NCI-H128 (cell line): ENCODE results near the gene OR13J1.

Source experiments
- DNase-seq: peaks from one replicate; lab custom pipeline; 2025; ENCODE audit not compliant: unreplicated experiment; lab: John Stamatoyannopoulos, UW

OR13J1 gene

DNA sequence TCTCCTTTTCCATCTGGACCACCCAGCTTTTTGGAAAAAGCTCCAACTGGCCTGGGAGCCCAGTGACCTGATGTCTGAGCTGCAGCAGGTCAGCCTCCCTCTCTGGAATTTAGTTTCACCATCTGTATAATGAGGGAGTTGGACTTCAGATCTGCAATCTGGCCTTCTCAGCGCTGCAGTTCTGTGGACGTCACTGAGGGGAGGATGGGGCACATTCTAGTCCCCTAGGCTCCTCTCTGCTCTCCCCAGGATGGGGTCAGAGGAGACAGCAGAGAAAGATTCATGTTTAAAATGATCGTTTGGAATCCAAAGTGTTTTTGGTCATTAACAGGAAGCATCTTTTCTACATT, 10.2 kb downstream of the OR13J1 start:
- DNase-seq, result no peak

DNA sequence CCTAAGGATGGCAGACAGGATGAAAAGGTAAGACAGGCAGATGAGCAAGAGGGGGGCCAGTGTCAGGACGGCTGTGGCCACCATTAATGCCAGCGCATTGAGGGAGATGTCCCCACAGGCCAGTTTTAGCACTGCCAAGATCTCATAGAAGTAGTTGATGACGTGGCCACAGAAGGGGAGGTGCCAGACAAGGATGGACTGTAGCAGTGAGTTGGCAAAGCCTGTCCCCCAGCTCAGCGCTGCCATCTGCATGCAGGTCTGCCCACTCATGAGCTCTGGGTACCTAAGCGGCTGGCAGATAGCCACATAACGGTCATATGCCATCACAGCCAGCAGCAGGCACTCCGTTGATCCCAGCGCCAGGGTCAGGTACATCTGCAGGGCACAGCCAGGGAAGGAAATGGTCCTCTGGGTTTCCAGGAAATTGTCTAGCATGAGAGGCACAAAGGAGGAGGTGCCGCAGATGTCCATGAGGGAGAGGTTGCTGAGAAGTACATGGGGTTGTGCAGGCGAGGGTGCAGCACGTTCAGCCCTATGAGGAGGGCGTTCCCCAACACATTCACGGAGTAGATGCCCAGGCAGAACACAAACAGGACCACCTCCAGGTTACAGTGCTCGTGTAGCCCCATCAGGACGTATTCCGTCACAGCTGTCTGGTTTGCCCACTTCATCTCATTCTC, 10.8 kb downstream of the OR13J1 start:
- no peak for DNase-seq

DNA sequence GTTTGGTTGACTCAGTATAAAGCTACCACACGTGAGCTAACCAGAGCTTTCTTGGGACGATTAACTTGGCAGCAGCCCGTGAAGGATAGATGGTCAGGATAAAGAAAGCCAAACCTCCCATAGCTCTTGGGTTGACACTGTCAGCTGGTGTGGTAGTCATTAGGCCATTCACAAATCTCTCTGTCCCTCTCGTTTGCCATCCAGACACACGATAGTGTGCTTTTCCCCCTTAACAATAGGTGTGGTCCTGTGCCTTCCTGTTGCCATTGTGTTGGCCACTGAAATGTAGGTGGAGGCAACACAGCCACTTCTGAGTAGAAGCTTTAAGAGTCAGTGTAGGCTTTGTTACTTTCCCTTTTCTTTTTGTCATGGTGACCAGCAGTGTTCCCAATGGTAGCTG, 11.7 kb downstream of the OR13J1 start:
- DNase-seq, result no peak

DNA sequence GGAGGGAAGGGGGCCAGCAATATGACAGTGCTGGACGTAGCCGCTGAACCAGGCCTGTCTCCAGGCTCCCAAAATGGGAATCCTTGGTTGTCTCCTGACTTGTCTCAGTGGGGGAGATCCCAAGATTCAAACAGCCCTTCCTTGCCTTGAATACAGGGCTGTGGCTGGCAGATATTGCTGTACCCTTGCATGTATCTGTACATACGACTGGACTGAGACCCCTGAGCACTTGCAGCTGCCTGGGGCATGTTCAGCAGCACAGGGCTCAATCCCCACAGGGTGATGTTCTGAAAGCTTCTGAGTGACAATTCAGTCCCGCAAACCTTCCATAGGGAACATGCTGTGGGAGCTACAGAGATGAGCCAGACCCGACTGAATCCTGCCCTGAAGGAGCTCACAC, 13.3 kb downstream of the OR13J1 start:
- DNase-seq, result no peak

DNA sequence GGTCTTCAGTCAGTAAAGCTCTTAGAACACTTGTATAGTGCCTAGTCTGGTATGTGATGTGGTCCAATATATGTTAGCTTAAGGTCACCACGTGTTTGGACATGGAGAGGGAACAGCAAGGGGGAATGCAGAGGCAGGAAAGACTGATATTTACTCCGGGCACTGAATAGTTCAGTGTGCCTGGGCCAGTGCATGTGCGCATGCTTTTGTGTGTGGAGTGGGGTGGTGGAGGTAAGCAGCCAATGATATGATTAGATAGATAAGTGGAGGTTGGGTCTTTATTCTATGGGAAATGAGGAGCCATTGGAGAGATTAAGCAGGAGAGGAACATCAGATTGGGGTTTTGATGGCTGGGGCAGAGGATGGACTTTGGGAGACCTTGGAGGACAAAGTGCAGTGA, 14.0 kb downstream of the OR13J1 start:
- no peak for DNase-seq

DNA sequence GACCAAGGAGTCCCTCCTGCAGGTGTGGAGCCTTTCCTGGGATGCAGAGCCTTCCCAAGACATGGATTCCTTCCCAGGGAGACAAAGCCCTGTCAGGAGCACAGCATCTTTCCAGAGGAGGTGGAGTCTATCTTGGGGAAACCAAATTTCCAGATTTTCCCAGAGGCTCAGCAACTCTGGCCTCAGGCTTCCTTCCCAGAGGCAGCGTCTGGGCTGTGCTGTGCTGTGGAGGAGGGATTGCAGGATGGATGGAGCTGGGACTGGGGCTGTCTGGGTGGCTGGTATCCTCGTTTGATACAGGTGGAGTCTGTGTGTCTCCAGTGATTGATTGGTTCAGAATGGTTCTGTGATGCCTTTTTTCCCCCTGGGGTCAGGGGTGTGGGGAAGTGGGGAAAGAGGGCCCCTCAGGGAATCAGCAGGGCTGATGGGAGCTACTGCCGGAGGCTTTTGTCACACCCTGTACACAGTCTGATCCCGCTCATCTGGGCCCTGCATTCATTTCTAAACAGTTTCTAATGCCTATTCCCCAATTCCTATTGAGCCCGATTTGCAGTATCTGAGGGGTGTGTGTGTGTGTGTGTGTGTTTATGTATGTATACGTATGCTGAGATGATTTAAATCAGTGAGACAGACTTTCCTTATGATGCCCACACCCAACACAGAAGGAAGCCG, 16.0 kb downstream of the OR13J1 start:
- no peak for DNase-seq

DNA sequence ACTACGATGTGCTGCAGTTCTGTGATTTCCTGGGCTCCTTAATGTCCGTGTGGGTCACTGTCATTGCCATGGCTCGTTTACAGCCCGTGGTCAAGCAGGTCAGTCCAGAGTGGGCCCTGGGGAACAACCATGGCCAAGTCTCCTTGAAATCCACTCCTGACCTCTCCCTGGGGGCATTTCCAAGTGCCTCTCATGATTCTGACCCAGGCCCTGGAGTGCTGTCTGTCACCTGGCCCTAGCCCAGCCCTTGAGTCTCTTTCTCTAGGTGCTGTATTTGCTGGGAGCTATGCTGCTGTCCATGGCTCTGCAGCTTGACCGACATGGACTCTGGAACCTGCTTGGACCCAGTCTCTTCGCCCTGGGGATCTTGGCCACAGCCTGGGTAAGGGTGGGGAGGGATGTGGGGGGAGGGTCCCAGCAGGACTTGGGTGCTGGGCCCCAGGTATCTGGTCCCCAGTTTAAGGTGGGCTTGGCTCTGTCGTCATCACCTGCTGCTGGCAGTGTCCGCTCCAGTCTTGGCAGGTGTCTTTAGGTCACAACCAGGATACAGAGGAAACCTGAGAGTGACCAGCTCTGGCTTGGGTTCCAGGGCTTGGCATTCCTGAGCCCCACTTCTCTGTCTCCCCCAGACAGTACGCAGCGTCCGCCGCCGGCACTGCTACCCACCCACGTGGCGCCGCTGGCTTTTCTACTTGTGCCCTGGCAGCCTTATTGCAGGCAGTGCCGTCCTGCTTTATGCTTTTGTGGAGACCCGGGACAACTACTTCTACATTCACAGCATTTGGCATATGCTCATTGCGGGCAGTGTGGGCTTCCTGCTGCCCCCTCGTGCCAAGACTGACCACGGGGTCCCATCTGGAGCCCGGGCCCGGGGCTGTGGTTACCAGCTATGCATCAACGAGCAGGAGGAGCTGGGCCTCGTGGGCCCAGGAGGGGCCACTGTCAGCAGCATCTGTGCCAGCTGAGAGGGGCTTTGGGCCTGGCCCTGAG, 17.0 kb downstream of the OR13J1 start:
- no peak for DNase-seq

DNA sequence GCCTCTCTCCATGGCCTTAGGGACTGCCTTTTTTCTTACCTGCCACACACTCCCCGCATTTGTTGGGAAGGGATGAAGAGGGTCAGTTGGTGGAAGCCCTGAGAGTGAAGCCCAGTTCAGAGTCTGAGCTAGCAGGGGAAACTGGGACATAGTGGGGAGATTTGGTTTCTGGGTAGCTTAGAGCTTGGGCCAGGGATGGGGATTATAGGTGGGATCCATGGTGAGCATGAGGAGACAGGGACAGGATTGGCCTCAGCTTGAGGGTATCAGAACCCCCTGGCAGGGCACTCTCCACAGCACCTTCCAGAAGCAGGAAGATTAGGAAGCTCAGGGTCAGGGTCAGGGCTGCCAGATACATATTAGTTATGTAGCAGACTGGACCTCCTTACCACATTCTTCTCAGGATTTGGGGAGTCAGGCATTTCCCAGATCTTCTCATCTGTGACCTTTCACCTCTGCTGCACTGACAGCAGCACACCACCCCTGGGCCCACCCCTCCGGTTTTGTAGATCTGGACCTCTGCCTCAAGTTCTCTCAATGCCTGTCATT, 17.9 kb downstream of the OR13J1 start:
- DNase-seq, result no peak

DNA sequence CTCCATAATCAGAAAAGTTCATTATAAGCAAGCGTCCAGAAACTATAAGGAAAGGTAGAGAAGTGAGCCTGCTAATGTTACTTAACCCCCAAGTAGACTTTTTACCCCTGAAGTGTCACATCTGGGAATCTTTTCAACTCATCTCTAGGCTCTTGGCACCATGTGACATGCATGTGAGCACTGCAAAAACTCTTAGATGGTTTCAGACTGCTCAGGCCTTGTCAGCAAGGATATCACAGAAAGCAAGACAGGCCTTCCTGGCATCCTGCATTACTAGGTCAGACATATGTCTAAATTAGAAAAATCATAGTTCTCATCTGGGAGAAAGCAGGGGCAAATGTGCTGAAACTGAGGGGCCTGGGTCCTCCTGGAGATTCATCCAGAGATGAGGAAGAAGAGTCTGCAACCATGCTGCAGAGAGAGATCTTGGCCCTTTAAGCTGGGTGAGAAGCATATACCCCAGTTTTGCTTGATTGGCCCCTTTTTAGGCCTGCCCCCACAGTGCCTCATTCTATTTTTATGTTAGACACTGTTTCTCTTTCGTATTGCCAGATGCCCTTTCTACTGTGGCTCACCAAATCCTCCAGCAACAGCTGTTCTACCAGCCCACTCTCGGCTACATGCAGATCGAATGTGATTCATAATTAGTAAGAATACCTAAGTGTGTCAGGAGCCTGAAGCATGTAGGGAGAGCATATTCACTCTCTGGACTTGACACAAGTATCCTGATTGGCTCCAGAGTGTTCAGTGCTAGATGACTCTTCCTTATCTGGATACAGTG, 22.2 kb downstream of the OR13J1 start:
- DNase-seq, result no peak

DNA sequence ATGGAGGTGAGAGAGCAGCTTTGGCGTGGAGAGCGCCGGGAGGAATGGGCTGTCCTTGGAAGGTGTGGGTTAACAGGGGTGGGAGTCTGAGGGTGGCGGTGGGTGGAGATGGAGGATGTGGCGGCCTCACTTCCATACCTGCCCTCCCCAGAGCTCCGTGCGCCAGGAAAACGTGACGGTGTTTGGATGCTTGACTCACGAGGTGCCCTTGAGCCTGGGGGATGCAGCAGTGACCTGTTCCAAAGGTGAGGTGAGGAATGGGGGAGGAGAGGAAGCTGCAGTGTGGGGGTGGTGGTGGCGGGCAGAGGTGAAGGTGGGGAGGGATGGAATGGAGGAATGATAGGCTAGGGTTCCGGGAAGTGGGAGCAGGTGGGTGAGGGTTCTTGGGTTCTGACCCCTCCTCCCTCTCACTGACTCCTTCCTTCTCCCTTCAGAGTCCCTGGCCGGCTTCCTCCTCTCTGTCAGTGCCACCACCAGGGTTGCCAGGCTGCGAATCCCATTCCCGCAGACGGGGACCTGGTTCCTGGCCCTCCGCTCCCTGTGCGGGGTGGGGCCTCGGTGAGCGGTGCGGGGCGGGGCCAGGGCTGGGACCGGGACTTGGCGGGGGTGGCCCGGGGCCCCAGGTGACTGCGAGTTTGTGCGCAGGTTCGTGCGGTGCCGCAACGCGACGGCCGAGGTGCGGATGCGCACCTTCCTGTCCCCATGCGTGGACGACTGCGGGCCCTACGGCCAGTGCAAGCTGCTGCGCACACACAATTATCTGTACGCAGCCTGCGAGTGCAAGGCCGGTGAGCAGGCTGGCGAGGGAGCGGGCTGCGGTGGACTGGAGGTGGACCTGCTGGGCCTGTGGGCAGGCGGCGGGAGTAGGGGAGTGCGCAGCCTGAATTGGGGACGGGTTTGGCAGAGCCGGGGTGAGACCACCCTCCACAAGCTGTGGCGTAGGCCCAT, 24.1 kb downstream of the OR13J1 start:
- DNase-seq, result no peak

DNA sequence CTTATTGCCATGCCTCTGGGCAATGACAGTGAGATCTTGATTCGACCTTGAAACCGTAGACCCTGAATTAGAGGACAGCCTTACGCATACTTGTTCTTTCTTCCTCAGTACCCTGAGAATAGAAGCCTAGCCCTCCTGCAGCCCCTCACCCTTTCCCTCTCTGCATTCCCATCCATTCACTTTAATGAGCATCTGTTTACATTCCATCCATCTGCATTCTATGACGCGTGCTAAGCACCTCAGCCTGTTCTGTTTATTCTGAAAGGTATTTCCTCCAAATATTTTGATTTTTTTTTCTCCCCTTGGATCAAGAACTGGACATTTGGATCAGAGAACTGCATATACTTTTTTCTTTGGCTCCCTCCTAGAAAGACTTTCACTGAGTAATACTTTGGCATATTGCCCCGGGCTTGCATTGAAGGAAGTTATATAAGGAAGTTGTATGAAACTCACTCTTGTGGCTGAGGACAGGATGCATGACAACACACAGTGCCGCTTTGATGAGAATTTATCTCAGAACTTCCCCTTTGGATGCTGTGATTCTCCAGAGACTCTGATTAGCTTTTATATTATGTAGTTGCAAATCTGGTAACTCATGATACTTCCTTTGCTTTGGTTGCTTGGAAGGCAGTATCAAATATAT, 25.5 kb downstream of the OR13J1 start:
- DNase-seq, result no peak

DNA sequence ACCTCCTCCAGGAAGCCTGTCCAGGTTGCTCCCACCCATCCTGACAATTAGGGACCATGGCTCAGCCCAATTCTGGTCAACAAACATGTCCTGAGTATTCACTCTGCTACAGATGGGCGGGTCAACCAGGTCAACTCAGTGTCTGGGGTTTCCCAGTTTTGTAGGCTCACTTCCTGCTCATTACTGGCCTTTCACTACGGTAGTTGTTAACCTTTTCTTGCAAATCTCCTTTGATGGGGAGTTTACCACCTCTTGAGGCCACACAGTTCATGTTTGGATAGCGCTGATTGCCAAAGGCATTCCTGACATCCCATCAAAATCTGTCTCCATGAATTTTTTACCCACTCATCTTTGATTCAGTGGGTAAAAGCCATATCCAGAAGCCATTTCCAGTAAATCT, 27.4 kb downstream of the OR13J1 start:
- DNase-seq, result no peak

DNA sequence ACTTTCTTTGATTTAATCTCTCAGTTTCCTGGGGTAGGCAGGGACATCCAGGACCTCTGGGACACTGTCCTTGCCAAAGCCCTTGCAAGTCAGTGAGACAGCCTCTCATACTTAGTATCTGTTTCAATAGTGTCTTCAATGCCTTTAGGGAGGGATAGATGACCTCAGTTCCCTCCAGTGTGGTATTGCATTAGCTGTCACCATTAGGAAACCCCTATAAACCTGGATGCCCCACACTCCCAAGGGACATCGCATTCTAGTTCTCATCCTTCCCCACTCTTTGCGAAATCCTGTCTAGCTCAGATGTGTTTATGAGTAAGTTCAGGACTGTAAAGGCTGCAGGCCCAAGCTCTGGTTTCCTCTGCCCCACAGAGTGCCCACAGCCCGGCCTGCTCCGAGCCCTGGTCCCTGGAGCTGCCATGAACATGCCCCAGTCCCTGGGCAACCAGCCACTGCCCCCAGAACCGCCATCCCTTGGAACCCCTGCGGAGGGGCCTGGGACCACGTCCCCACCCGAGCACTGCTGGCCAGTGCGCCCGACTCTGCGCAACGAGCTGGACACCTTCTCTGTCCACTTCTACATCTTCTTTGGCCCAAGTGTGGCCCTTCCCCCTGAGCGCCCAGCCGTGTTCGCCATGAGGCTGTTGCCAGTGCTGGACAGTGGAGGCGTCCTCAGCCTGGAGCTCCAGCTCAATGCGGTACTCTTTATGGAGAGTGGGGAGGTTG, 28.0 kb downstream of the OR13J1 start:
- DNase-seq, result no peak

DNA sequence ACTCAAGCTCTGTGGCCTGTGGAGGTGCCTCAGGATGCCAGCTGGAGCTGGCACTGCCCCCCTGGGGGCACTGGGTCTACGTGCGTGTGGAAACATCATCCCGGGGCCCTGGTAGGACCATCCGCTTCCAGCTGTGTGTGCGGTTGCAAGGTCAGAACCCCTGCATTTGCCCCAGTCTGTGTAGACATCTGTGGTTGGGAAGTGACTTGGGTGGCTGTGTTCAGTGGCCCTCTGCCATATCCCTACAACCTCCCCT, 28.6 kb downstream of the OR13J1 start:
- no peak for DNase-seq

DNA sequence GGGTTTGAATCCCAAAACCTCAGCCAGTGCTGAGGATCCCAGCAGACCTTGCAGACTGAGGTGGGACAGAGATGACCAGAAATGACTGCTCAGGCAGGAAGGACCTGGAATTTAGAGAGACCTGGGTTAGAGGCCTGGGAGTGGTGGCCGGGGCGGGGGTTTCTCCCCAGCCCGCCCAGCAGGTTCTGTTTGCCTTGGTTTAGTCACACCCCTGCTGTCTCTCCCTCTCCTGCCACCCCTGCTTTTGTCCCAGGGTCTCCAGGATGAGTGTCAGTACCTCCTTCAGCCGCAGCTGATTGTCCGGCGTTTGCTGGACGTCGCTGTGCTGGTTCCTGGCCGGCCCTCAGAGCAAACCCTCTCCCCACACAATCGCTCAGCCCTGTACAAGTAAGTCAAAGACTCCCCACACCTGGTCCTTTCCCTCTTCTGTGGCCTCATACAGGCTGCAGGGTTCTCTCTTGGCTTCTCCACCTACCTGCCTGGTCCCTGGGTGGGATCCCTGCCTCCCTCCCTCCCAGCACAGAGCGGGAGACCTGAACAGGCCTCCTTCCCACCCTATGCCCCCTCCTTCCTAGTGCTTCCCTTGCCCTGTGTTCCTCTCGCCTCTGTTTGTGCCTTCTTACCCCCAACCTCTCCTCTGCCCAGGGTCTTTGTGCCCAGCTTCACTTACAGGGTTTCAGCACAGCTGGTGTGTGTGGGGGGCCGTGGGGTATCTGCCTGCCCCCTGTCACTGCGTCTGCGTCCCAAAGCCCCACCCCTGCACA, 29.1 kb downstream of the OR13J1 start:
- DNase-seq, result no peak

DNA sequence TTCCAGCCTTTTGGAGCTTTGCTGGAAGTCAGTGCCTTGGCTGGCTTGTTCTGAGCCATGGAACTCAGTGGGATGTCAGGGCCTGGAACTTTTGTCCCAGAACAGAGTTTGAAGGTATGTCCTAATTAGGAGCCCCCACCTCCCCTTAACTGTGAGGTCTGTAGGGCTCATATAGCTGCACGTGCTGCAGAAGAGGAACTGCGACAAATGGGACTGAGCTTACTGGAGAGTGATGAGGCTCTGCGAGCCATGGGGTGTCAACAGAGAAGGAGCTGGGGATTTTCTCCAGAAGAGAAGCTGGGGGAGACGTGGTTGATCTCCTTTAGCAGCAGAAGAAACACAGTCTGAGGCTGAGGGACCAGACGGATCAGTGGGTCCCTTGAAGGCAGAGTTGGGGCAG, 30.3 kb downstream of the OR13J1 start:
- no peak for DNase-seq

DNA sequence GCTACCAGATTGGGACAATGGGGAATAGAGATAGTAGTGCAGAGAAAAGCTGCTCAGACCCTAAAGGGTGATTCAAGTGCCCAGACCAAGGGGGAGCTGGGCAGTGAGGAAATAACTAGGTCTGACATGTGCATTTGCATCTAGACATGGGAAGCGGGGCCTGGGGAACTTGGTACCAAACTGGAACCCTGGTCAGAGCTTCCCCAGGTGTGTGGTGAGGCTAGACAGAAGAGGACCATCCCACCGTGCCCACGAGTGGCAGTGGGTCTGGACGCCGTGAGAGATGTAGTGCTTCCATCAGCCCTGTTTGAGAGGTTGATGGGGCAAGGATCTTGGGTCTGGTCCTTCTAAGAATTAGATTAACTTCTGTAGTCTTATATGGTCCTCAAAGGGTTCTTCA, 33.6 kb downstream of the OR13J1 start:
- no peak for DNase-seq

DNA sequence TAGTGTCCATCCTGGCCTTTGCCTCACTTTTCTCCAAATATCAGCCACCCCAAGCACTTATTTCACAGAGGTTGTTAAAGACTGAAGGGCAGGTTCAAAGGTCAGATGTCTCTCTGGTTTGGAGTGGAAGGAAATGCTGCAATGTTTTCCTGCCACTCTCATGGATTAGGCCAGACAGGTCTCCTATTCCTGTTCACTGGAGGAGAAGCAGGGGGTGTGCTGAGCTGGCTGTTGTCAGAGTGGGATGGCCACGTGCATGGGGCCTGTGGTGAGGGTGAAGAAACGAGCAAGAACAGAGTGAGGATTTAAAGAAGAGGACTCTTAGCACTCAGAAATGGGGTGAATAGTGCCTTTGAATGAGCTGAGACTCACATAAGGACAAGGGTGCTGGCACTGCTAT, 34.4 kb downstream of the OR13J1 start:
- DNase-seq, result no peak
